ENCODE results near the gene RASEF. TPM values are rescaled to one million over a fixed set of nuclear protein-coding genes. Genes with fewer than 3 reads are reported as not detected.

The RASEF gene
- total RNA-seq, 3 donors from 2014 or later (not counting 1 experiment from before 2014, with no cell fraction given): not detected

GRCh38 chr9:83034587-83034986 is 28.4 kb downstream of the RASEF start:
- ATAC-seq (no peak), DNase-seq (no peak)
- no peaks in the 10 kb centered on the region for H3K36me3 ChIP-seq (ENCODE audit: control insufficient read depth, insufficient read depth, low read length)
- H3K4me1 ChIP-seq (ENCODE audit: control insufficient read depth, insufficient read depth, low read length): no peaks in the 10 kb centered on the region
- no peak overlapping the region for H3K27ac Mint-ChIP-seq
- no peaks in the 10 kb centered on the region for H3K27me3 Mint-ChIP-seq (ENCODE audit: low read depth in 2 of 2)
- H3K4me3 Mint-ChIP-seq: no peak overlapping the region
- TF ChIP-seq CTCF (IDR thresholded peaks at IDR 0.05): no peak
- intact Hi-C loops (cut with micrococcal nuclease): no loop called here
- no peaks in the 10 kb centered on the region for H3K36me3 Mint-ChIP-seq
- H3K4me1 Mint-ChIP-seq: no peaks in the 10 kb centered on the region
- WGBS (ENCODE audit: insufficient coverage): 100% methylated on average over 1 of the region's 1 CpG
- H3K4me3 ChIP-seq (ENCODE audit: low read length): no peak overlapping the region
- H3K9me3 Mint-ChIP-seq: peaks cover 4 to 5% of the 10 kb centered on the region in 2 donors
- H3K27ac ChIP-seq (ENCODE audit: low read length): no peak overlapping the region
- H3K27me3 ChIP-seq (ENCODE audit: control insufficient read depth, insufficient read depth, low read length): no peaks in the 10 kb centered on the region
- H3K9me3 ChIP-seq (ENCODE audit: control insufficient read depth, insufficient read depth, low read length): no peaks in the 10 kb centered on the region

GRCh38 chr9:83034026-83034425 is 28.9 kb downstream of the RASEF start:
- ATAC-seq (no peak), DNase-seq (no peak)
- no peaks in the 10 kb centered on the region for H3K36me3 ChIP-seq (ENCODE audit: control insufficient read depth, insufficient read depth, low read length)
- H3K36me3 Mint-ChIP-seq: no peaks in the 10 kb centered on the region
- H3K4me3 ChIP-seq (ENCODE audit: low read length): no peak overlapping the region
- intact Hi-C loops (cut with micrococcal nuclease): no loop called here
- H3K9me3 ChIP-seq (ENCODE audit: control insufficient read depth, insufficient read depth, low read length): no peaks in the 10 kb centered on the region
- H3K4me1 Mint-ChIP-seq: no peaks in the 10 kb centered on the region
- H3K27ac ChIP-seq (ENCODE audit: low read length): no peak overlapping the region
- TF ChIP-seq CTCF (IDR thresholded peaks at IDR 0.05): no peak
- no peak overlapping the region for H3K4me3 Mint-ChIP-seq
- H3K27me3 ChIP-seq (ENCODE audit: control insufficient read depth, insufficient read depth, low read length): no peaks in the 10 kb centered on the region
- H3K4me1 ChIP-seq (ENCODE audit: control insufficient read depth, insufficient read depth, low read length): no peaks in the 10 kb centered on the region
- H3K9me3 Mint-ChIP-seq: peaks cover 4 to 5% of the 10 kb centered on the region in 2 donors
- no peak overlapping the region for H3K27ac Mint-ChIP-seq
- no peaks in the 10 kb centered on the region for H3K27me3 Mint-ChIP-seq (ENCODE audit: low read depth in 2 of 2)
- WGBS (ENCODE audit: insufficient coverage): 91% methylated on average over 1 of the region's 1 CpG

- H3K27me3 Mint-ChIP-seq (ENCODE audit: low read depth in 2 of 2): no peaks in the 10 kb centered on the region
- Histone ChIP-seq H3K27ac (ENCODE audit: low read length) (no peak overlapping the region), H3K9me3 (ENCODE audit: control insufficient read depth, insufficient read depth, low read length) (no peaks in the 10 kb centered on the region), H3K4me3 (ENCODE audit: low read length) (no peak overlapping the region), H3K27me3 (ENCODE audit: control insufficient read depth, insufficient read depth, low read length) (no peaks in the 10 kb centered on the region), H3K36me3 (ENCODE audit: control insufficient read depth, insufficient read depth, low read length) (no peaks in the 10 kb centered on the region), H3K4me1 (ENCODE audit: control insufficient read depth, insufficient read depth, low read length) (no peaks in the 10 kb centered on the region)
- no peaks in the 10 kb centered on the region for H3K36me3 Mint-ChIP-seq
- no peak overlapping the region for H3K27ac Mint-ChIP-seq
- DNase-seq (no peak), ATAC-seq (no peak)
- 89% methylated on average over 3 of the region's 3 CpGs for WGBS (ENCODE audit: insufficient coverage)
- no peaks in the 10 kb centered on the region for H3K4me1 Mint-ChIP-seq
- H3K4me3 Mint-ChIP-seq: no peak overlapping the region
- TF ChIP-seq CTCF (IDR thresholded peaks at IDR 0.05): no peak
- peaks cover 4 to 5% of the 10 kb centered on the region in 2 donors for H3K9me3 Mint-ChIP-seq
- intact Hi-C loops (cut with micrococcal nuclease): no loop called here
These were observed 30.8 kb downstream of the RASEF start for GRCh38 chr9:83032065-83032625.

Measured in natural killer cell (primary cell).